Measurements from ENCODE around the gene RBCK1.
A peak's percentile ranks its signal among the peaks of the same experiment; 100 is the strongest.

The RBCK1 gene

DNA sequence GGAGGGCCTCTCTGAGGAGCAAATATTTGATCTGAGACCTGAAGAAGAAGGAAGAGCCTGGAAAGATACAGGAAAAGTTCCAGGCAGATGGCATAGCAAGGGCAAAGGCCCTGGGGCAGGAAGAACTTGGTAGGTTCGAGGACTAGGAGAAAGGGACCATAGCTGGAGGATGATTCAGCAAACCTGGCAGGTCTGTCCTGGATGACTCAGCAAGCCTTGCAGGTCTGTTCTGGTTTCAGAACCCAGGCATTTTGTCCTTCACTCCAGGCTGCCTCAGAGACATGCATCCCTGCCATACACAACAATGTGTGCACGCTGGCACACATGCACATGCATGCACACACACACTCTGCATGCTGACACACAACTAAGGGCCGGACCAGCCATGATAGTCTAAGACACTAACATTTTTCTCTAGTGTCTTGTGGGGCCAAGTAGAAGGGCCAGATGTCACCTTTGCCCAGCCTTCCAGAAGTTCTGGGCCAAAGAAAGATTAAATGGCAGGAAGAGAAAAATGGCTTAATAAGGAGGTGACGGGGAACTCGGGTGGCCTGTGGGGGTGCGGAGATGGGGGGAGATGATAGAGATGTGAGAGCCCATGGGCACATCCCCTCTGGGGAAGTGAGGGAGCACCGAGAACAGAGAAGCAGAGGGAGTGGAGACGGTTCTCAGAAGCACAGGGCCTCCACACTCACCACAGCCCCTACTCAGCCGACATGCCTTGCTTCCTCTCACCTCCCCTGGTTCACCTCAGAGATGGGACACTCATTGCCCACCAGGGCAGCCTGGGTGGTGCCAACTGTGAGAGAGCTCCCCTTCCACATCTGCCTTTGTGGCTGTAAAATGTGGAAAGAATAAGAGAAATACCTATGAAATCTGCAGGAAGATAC lies 42.9 kb upstream of the RBCK1 start:
- H3K4me3 ChIP-seq (ENCODE audit: control insufficient read depth in 1 of 7, extremely low read depth in 1 of 7, insufficient read depth in 4 of 7, low read depth in 2 of 7, low read length in 6 of 7) = no peak overlapping the region
- POLR2A ChIA-PET = no interaction called here

DNA sequence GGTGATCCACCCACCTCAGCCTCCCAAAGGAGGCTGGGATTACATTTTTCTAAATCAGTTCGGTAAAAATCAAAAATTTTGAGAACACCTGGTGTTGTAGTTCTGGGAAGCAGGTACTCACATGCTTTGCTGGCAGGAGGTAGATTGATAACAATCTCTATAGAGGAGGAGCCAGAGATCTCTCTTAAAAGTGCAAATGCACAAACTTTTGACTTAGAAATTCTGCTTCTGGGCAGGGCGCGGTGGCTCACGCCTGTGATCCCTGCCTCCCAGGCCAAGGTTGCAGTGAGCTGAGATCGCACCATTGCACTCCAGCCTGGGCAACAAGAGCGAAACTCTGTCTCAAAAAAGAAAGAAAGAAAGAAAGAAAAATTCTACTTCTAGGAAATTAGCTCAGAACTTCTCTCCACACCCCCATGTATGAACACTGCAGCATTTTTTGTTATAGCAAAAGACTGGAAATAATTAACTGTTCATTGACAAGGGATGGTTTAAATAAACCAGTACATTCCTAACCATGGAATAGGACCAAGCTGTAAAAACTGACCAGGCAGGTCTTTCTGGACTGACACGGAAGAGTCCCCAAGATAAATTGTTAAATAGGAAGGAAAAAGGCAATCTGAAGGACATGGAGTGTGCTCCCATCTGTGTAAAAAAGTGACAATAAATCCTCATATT lies 41.9 kb upstream of the RBCK1 start:
- Histone ChIP-seq H3K27ac (ENCODE audit: insufficient read depth in 1 of 2, low read depth in 1 of 2, low read length in 2 of 2, poor library complexity in 1 of 2, severe bottlenecking in 2 of 2) (peak overlapping the region in 1 of 2 experiments; percentile 11), H3K4me3 (ENCODE audit: control insufficient read depth in 1 of 7, extremely low read depth in 1 of 7, insufficient read depth in 4 of 7, low read depth in 2 of 7, low read length in 6 of 7) (no peak overlapping the region), H3K4me1 (ENCODE audit: control extremely low read depth in 1 of 4, control insufficient read depth in 4 of 4, insufficient read depth in 4 of 4, low read length in 3 of 4) (peaks cover 0 to 29% (median 23%) of the 10 kb centered on the region in 4 experiments)

More for the DNA sequence above, 42.9 kb upstream of the RBCK1 start:
- no peaks in the 10 kb centered on the region for H3K27me3 ChIP-seq (replicated peaks in 2 of 5; ENCODE audit: control insufficient read depth in 4 of 5, insufficient read depth in 5 of 5, low read length in 4 of 5)
- CTCF ChIA-PET = interaction anchor here (0.8 to 2.6 kb wide), 5 partner anchors 10 to 711 kb away, joined by 3 to 7 read pairs (median 4); no protein-coding TSS in a partner anchor
- H3K9me3 ChIP-seq (ENCODE audit: control extremely low read depth in 1 of 5, control insufficient read depth in 4 of 5, insufficient read depth in 2 of 5, low read depth in 1 of 5, low read length in 4 of 5) = no peaks in the 10 kb centered on the region
- peaks cover 0 to 24% (median 19%) of the 10 kb centered on the region in 4 experiments for H3K4me1 ChIP-seq (ENCODE audit: control extremely low read depth in 1 of 4, control insufficient read depth in 4 of 4, insufficient read depth in 4 of 4, low read length in 3 of 4)
- peak overlapping the region in 1 of 2 experiments; percentile 60 for H3K27ac ChIP-seq (ENCODE audit: insufficient read depth in 1 of 2, low read depth in 1 of 2, low read length in 2 of 2, poor library complexity in 1 of 2, severe bottlenecking in 2 of 2)
- no peaks in the 10 kb centered on the region for H3K36me3 ChIP-seq (ENCODE audit: control insufficient read depth in 4 of 4, insufficient read depth in 4 of 4, low read length in 3 of 4)
- peak in 2 of 3 donors; percentile 71 to 75 for DNase-seq
- WGBS (ENCODE audit: insufficient coverage) = 49% methylated on average over 6 of the region's 9 CpGs

DNA sequence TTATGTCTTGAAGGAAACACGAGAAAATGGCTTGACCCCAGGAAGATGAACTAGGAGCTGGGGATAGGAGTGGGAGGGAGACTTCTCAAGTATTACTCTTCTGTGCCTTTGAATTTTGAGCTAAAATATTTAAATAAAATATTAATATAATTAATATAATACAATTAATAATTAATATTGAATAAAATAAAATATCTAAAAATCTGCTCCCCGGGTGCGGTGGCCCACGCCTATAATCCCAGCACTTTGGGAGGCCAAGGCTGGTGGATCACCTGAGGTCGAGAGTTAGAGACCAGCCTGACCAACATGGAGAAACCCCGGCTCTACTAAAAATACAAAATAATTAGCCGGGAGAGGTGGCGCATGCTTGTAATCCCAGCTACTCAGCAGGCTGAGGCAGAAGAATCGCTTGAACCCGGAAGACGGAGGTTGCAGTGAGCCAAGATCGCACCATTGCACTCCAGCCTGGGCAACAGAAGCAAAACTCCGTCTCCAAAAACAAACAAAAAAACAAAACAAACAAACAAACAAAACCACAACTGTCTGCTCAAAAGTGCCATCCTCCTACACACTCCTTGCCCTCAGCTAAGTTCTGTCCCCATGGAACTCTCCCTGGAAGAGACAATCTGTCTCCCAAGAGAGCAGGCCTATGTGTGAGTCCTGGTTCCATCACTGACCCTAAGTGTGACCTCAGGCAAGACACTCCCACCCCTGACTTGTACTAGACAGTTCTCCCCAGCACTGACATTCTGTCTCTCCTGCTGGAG lies 41.2 kb upstream of the RBCK1 start:
- Histone ChIP-seq H3K4me3 (ENCODE audit: control insufficient read depth in 1 of 7, extremely low read depth in 1 of 7, insufficient read depth in 4 of 7, low read depth in 2 of 7, low read length in 6 of 7) (no peak overlapping the region), H3K36me3 (ENCODE audit: control insufficient read depth in 4 of 4, insufficient read depth in 4 of 4, low read length in 3 of 4) (no peaks in the 10 kb centered on the region), H3K27ac (ENCODE audit: insufficient read depth in 1 of 2, low read depth in 1 of 2, low read length in 2 of 2, poor library complexity in 1 of 2, severe bottlenecking in 2 of 2) (no peak overlapping the region), H3K4me1 (ENCODE audit: control extremely low read depth in 1 of 4, control insufficient read depth in 4 of 4, insufficient read depth in 4 of 4, low read length in 3 of 4) (peaks cover 0 to 36% (median 30%) of the 10 kb centered on the region in 4 experiments), H3K27me3 (replicated peaks in 2 of 5; ENCODE audit: control insufficient read depth in 4 of 5, insufficient read depth in 5 of 5, low read length in 4 of 5) (no peaks in the 10 kb centered on the region), H3K9me3 (ENCODE audit: control extremely low read depth in 1 of 5, control insufficient read depth in 4 of 5, insufficient read depth in 2 of 5, low read depth in 1 of 5, low read length in 4 of 5) (no peaks in the 10 kb centered on the region)
- no peak for DNase-seq
- POLR2A ChIA-PET = no interaction called here
- WGBS (ENCODE audit: insufficient coverage) = 91% methylated on average over 7 of the region's 13 CpGs
- CTCF ChIA-PET = interaction anchor here (1.3 to 2.6 kb wide), 5 partner anchors 10 to 71 kb away, joined by 4 to 7 read pairs (median 4); no protein-coding TSS in a partner anchor

More for the DNA sequence above, 41.9 kb upstream of the RBCK1 start:
- POLR2A ChIA-PET = no interaction called here
- Histone ChIP-seq H3K9me3 (ENCODE audit: control extremely low read depth in 1 of 5, control insufficient read depth in 4 of 5, insufficient read depth in 2 of 5, low read depth in 1 of 5, low read length in 4 of 5) (no peaks in the 10 kb centered on the region), H3K36me3 (ENCODE audit: control insufficient read depth in 4 of 4, insufficient read depth in 4 of 4, low read length in 3 of 4) (no peaks in the 10 kb centered on the region), H3K27me3 (replicated peaks in 2 of 5; ENCODE audit: control insufficient read depth in 4 of 5, insufficient read depth in 5 of 5, low read length in 4 of 5) (no peaks in the 10 kb centered on the region)
- CTCF ChIA-PET = interaction anchor here (1.3 to 2.6 kb wide), 5 partner anchors 9 to 72 kb away, joined by 4 to 7 read pairs (median 4); no protein-coding TSS in a partner anchor
- no peak for DNase-seq
- WGBS (ENCODE audit: insufficient coverage) = 91% methylated on average over 7 of the region's 7 CpGs

DNA sequence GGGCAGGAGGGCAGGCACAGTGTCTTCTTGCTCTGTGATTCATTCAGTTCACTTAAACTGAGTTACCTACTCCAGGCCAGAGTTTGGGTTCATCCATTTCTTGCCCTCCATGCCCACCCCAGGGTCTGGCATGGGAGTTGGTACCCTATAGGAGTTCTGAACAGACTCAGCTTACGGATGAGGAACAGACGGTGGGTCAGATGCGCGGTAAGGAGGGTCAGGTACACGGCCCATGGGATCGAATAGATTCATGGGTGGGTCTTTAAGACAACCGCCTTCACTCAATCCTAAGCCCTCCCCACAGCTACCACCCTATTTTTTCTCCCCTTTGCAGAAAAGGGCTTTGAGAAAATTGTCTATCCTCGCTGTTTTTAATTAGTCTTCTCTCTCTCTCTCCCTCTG lies 40.6 kb upstream of the RBCK1 start:
- Histone ChIP-seq H3K4me1 (ENCODE audit: control extremely low read depth in 1 of 4, control insufficient read depth in 4 of 4, insufficient read depth in 4 of 4, low read length in 3 of 4) (peaks cover 0 to 38% (median 30%) of the 10 kb centered on the region in 4 experiments), H3K27ac (ENCODE audit: insufficient read depth in 1 of 2, low read depth in 1 of 2, low read length in 2 of 2, poor library complexity in 1 of 2, severe bottlenecking in 2 of 2) (no peak overlapping the region), H3K4me3 (ENCODE audit: control insufficient read depth in 1 of 7, extremely low read depth in 1 of 7, insufficient read depth in 4 of 7, low read depth in 2 of 7, low read length in 6 of 7) (no peak overlapping the region), H3K9me3 (ENCODE audit: control extremely low read depth in 1 of 5, control insufficient read depth in 4 of 5, insufficient read depth in 2 of 5, low read depth in 1 of 5, low read length in 4 of 5) (no peaks in the 10 kb centered on the region), H3K36me3 (ENCODE audit: control insufficient read depth in 4 of 4, insufficient read depth in 4 of 4, low read length in 3 of 4) (no peaks in the 10 kb centered on the region), H3K27me3 (replicated peaks in 2 of 5; ENCODE audit: control insufficient read depth in 4 of 5, insufficient read depth in 5 of 5, low read length in 4 of 5) (no peaks in the 10 kb centered on the region)
- POLR2A ChIA-PET = no interaction called here
- DNase-seq = no peak
- 95% methylated on average over 7 of the region's 8 CpGs for WGBS (ENCODE audit: insufficient coverage)
- CTCF ChIA-PET = interaction anchor here (1.8 to 2.6 kb wide), 3 partner anchors 11 to 13 kb away, joined by 4 to 7 read pairs (median 5); no protein-coding TSS in a partner anchor

DNA sequence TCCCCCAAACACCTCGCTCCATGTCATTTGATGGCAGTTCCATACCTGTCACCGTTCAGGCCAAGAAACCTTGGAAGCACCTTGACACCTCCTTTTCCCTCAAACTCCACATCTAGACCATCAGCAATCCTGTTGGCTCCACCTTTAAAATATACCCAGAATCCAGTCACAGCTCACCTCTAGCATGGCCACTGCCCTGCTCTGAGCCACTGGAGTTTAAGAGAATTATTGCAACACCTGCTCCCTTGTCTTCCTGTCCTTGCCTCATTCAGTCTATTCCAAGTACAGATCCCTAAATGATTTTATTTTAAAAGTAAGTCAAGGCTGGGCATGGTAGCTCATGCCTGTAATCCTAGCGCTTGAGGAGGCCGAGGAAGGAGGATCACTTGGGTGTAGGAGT lies 39.2 kb upstream of the RBCK1 start:
- Histone ChIP-seq H3K27ac (ENCODE audit: insufficient read depth in 1 of 2, low read depth in 1 of 2, low read length in 2 of 2, poor library complexity in 1 of 2, severe bottlenecking in 2 of 2) (no peak overlapping the region), H3K9me3 (ENCODE audit: control extremely low read depth in 1 of 5, control insufficient read depth in 4 of 5, insufficient read depth in 2 of 5, low read depth in 1 of 5, low read length in 4 of 5) (no peaks in the 10 kb centered on the region), H3K4me1 (ENCODE audit: control extremely low read depth in 1 of 4, control insufficient read depth in 4 of 4, insufficient read depth in 4 of 4, low read length in 3 of 4) (peaks cover 0 to 47% (median 35%) of the 10 kb centered on the region in 4 experiments), H3K4me3 (ENCODE audit: control insufficient read depth in 1 of 7, extremely low read depth in 1 of 7, insufficient read depth in 4 of 7, low read depth in 2 of 7, low read length in 6 of 7) (no peak overlapping the region), H3K27me3 (replicated peaks in 2 of 5; ENCODE audit: control insufficient read depth in 4 of 5, insufficient read depth in 5 of 5, low read length in 4 of 5) (no peaks in the 10 kb centered on the region), H3K36me3 (ENCODE audit: control insufficient read depth in 4 of 4, insufficient read depth in 4 of 4, low read length in 3 of 4) (no peaks in the 10 kb centered on the region)
- no peak for DNase-seq
- ChIA-PET CTCF (interaction anchor here (0.9 to 1.2 kb wide), 3 partner anchors 13 to 64 kb away, joined by 3 to 6 read pairs (median 3); no protein-coding TSS in a partner anchor), POLR2A (no interaction called here)
- WGBS (ENCODE audit: insufficient coverage) = 100% methylated on average over 4 of the region's 4 CpGs

DNA sequence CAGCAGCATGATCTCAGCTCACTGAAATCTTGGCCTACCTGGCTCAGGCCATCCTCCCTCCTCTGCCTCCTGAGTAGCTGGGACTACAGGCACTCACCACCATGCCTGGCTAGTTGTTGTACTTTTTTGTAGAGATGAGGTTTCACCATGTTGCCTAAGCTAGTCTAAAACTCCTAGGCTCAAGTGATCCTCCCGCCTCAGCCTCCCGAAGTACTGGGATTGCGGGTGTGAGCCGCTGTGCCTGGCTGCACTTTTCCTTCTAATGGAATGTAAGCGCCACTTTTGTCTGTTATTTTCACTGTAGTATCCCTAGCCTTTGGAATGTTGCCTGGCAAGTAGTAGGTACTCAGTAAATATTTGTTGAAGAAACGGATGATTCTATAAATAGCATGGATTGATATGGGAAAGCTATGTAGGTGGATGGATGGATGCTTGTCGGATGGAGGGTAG lies 37.9 kb upstream of the RBCK1 start:
- DNase-seq = no peak
- Histone ChIP-seq H3K27me3 (replicated peaks in 2 of 5; ENCODE audit: control insufficient read depth in 4 of 5, insufficient read depth in 5 of 5, low read length in 4 of 5) (no peaks in the 10 kb centered on the region), H3K27ac (ENCODE audit: insufficient read depth in 1 of 2, low read depth in 1 of 2, low read length in 2 of 2, poor library complexity in 1 of 2, severe bottlenecking in 2 of 2) (peak overlapping the region in 1 of 2 experiments; percentile 17), H3K4me3 (ENCODE audit: control insufficient read depth in 1 of 7, extremely low read depth in 1 of 7, insufficient read depth in 4 of 7, low read depth in 2 of 7, low read length in 6 of 7) (no peak overlapping the region), H3K36me3 (ENCODE audit: control insufficient read depth in 4 of 4, insufficient read depth in 4 of 4, low read length in 3 of 4) (no peaks in the 10 kb centered on the region), H3K4me1 (ENCODE audit: control extremely low read depth in 1 of 4, control insufficient read depth in 4 of 4, insufficient read depth in 4 of 4, low read length in 3 of 4) (peaks cover 0 to 40% (median 30%) of the 10 kb centered on the region in 4 experiments), H3K9me3 (ENCODE audit: control extremely low read depth in 1 of 5, control insufficient read depth in 4 of 5, insufficient read depth in 2 of 5, low read depth in 1 of 5, low read length in 4 of 5) (no peaks in the 10 kb centered on the region)
- WGBS (ENCODE audit: insufficient coverage) = 97% methylated on average over 5 of the region's 7 CpGs
- ChIA-PET CTCF (interaction anchor here (0.7 to 4.3 kb wide), 6 partner anchors 8 to 107 kb away, joined by 3 to 22 read pairs (median 8); partner anchors contain the start of gene TRIB3), POLR2A (no interaction called here)
